HEK293 (cell line): ENCODE measurements around the gene GDAP1L1.

Source experiments
- HOXD13 ChIP-seq: sonication (generic); formaldehyde crosslinking; IDR thresholded peaks from 2 replicates; pipeline ENCODE4 v1.8.0; 2022; ENCODE audit warnings: missing genetic modification reagents, borderline replicate concordance
- KLF10 ChIP-seq: fragments of 450-650 bp; IDR thresholded peaks from 2 replicates; pipeline ENCODE4 v1.5.1; 2018; ENCODE audit warnings: missing biosample characterization, mild to moderate bottlenecking, missing genetic modification characterization
- MEIS1 ChIP-seq: sonication (generic); formaldehyde crosslinking; IDR thresholded peaks from 2 replicates; pipeline ENCODE4 v1.8.1; 2022; ENCODE audit warnings: missing genetic modification reagents, mild to moderate bottlenecking, borderline replicate concordance
- OSR2 ChIP-seq: fragments of 450-650 bp; formaldehyde crosslinking; IDR thresholded peaks from 2 replicates; pipeline ENCODE4 v1.5.1; 2016; ENCODE audit warnings: missing biosample characterization, missing genetic modification characterization
- OVOL3 ChIP-seq: fragments of 450-650 bp; formaldehyde crosslinking; IDR thresholded peaks from 2 replicates; pipeline ENCODE4 v1.5.1; 2016; ENCODE audit warnings: missing biosample characterization, missing genetic modification characterization
- PRDM1 ChIP-seq: fragments of 450-650 bp; formaldehyde crosslinking; IDR thresholded peaks from 2 replicates; pipeline ENCODE4; 2016; ENCODE audit warnings: missing biosample characterization, missing genetic modification characterization
- REPIN1 ChIP-seq: fragments of 450-650 bp; formaldehyde crosslinking; IDR thresholded peaks from 2 replicates; pipeline ENCODE4 v1.5.1; 2017; ENCODE audit warnings: missing biosample characterization, missing genetic modification characterization, low read depth
- ZBTB1 ChIP-seq: fragments of 450-650 bp; formaldehyde crosslinking; IDR thresholded peaks from 2 replicates; pipeline ENCODE4 v1.5.1; 2016; ENCODE audit warnings: missing biosample characterization, missing genetic modification characterization
- ZFP3 ChIP-seq: fragments of 450-650 bp; formaldehyde crosslinking; IDR thresholded peaks from 2 replicates; pipeline ENCODE4 v1.5.1; 2016; ENCODE audit warnings: low read depth, missing biosample characterization, missing genetic modification characterization
- ZNF2 ChIP-seq: fragments of 450-650 bp; formaldehyde crosslinking; IDR thresholded peaks from 2 replicates; pipeline ENCODE4 v1.5.1; 2016; ENCODE audit warnings: missing biosample characterization, missing genetic modification characterization
- ZNF221 ChIP-seq: fragments of 450-650 bp; formaldehyde crosslinking; IDR thresholded peaks from 2 replicates; pipeline ENCODE4 v1.5.1; 2017; ENCODE audit warnings: missing biosample characterization, missing genetic modification characterization, borderline replicate concordance
- ZNF223 ChIP-seq: fragments of 450-650 bp; formaldehyde crosslinking; IDR thresholded peaks from 2 replicates; pipeline ENCODE4 v1.5.1; 2016; ENCODE audit warnings: missing biosample characterization, missing genetic modification characterization
- ZNF24 ChIP-seq: fragments of 450-650 bp; formaldehyde crosslinking; IDR thresholded peaks from 2 replicates; pipeline ENCODE4 v1.5.1; 2016; ENCODE audit warnings: missing biosample characterization, missing genetic modification characterization
- ZNF274 ChIP-seq, 2 experiments: fragments of 200-500 bp in 1 of 2; fragments of 450-650 bp in 1 of 2; sonication (Bioruptor generic) in 1 of 2; formaldehyde crosslinking in 1 of 2; IDR thresholded peaks; 2 replicates each; pipeline versions ENCODE4 v1.5.1 to v1.6.1; 2014 to 2016; ENCODE audit warnings: borderline replicate concordance in 1 of 2, inconsistent platforms in 1 of 2, low read length in 1 of 2, missing biosample characterization in 1 of 2, missing genetic modification characterization in 1 of 2
- ZNF335 ChIP-seq: fragments of 450-650 bp; formaldehyde crosslinking; conservative IDR thresholded peaks from 2 replicates; pipeline ENCODE4 v1.5.1; 2016; ENCODE audit warnings: missing biosample characterization, missing genetic modification characterization
- ZNF350 ChIP-seq: fragments of 450-650 bp; formaldehyde crosslinking; IDR thresholded peaks from 2 replicates; pipeline ENCODE4 v1.5.0; 2017; ENCODE audit warnings: missing biosample characterization, mild to moderate bottlenecking, missing genetic modification characterization
- ZNF473 ChIP-seq: fragments of 450-650 bp; formaldehyde crosslinking; IDR thresholded peaks from 2 replicates; pipeline ENCODE4 v1.5.1; 2017; ENCODE audit warnings: missing biosample characterization, missing genetic modification characterization
- ZNF514 ChIP-seq: fragments of 450-650 bp; formaldehyde crosslinking; IDR thresholded peaks from 2 replicates; pipeline ENCODE4 v1.5.1; 2016; ENCODE audit warnings: missing biosample characterization, missing genetic modification characterization
- ZNF830 ChIP-seq: fragments of 450-650 bp; IDR thresholded peaks from 2 replicates; pipeline ENCODE4 v1.5.0; 2018; ENCODE audit warnings: missing biosample characterization, missing genetic modification characterization, low read depth, mild to moderate bottlenecking, moderate library complexity
- ZXDB ChIP-seq: fragments of 450-650 bp; formaldehyde crosslinking; IDR thresholded peaks from 2 replicates; pipeline ENCODE4 v1.5.1; 2016; ENCODE audit warnings: missing biosample characterization, missing genetic modification characterization
- TF ChIP-seq, protein P1 (sequence below): fragments of 450-650 bp; formaldehyde crosslinking; IDR thresholded peaks from 2 replicates; pipeline ENCODE4 v1.5.1; 2016; ENCODE audit warnings: missing biosample characterization, missing genetic modification characterization, borderline replicate concordance
- TF ChIP-seq, protein P2 (sequence below): fragments of 450-650 bp; formaldehyde crosslinking; IDR thresholded peaks from 2 replicates; pipeline ENCODE4 v1.5.1; 2016; ENCODE audit warnings: missing biosample characterization, missing genetic modification characterization
- TF ChIP-seq, protein P3 (sequence below): fragments of 450-650 bp; formaldehyde crosslinking; IDR thresholded peaks from 2 replicates; pipeline ENCODE4 v1.5.1; 2016; ENCODE audit warnings: missing biosample characterization, missing genetic modification characterization, low read depth
- TF ChIP-seq, protein P4 (sequence below): fragments of 450-650 bp; formaldehyde crosslinking; IDR thresholded peaks from 2 replicates; pipeline ENCODE4 v1.5.0; 2017; ENCODE audit warnings: missing biosample characterization, missing genetic modification characterization, borderline replicate concordance
- TF ChIP-seq, protein P5 (sequence below): fragments of 450-650 bp; formaldehyde crosslinking; IDR thresholded peaks from 2 replicates; pipeline ENCODE4 v1.5.1; 2016; ENCODE audit warnings: missing biosample characterization, missing genetic modification characterization
- TF ChIP-seq, protein P6 (sequence below): fragments of 450-650 bp; formaldehyde crosslinking; IDR thresholded peaks from 2 replicates; pipeline ENCODE4 v1.5.1; 2016; ENCODE audit warnings: missing biosample characterization, missing genetic modification characterization

The GDAP1L1 gene

DNA sequence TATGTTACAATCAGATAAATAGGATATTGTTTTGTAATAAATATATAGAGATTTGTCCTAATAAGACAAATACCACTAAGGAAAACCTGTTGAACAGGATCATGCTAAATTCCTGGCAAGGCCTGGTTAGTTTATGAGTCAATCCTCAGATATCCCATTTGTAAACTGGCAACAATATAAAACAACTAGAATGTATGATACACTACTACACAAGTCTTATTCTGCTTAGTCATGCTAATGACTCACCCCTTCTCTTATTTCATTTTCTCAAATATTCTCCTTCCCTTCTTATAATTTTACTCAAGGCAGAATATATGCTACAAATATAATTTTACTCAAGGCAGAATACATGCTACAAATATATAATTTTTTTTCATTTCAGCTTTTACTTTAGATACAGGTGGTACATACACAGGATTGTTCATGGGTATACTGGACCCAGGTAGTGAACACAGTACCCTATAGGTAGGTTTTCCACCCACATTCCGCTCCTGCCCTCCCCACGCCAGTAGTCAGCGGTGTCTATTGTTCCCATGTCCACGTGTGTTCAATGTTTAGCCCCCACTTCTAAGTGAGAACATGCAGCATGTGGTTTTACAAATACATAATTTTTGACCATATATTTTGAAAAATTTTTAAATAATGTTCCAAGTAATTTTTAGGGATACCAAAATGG, 42.8 kb upstream of the GDAP1L1 start (continued):
- TF ChIP-seq ZXDB (tag by site-specific recombination), result 0 out of 2 replicates have a peak, but pooled peaks have one; percentile 29
- no peak for TF ChIP-seq ZNF473
- no peak for TF ChIP-seq ZNF350 (tag by site-specific recombination)
- TF ChIP-seq KLF10 (tag by site-specific recombination), result peak; percentile 71
- no peak for TF ChIP-seq REPIN1 (tag by site-specific recombination)
- TF ChIP-seq ZNF223 (tag by site-specific recombination), result no peak
- TF ChIP-seq ZFP3 (tag by site-specific recombination), result no peak
- no peak for TF ChIP-seq MEIS1 (CRISPR knock-in tag)
- TF ChIP-seq ZBTB1 (tag by site-specific recombination), result no peak
- TF ChIP-seq PRDM1 (tag by site-specific recombination), result 0 out of 2 replicates have a peak, but pooled peaks have one; percentile 5
- TF ChIP-seq OVOL3, result no peak
- TF ChIP-seq ZNF221 (tag by site-specific recombination), result no peak
- TF ChIP-seq, protein P1, sequence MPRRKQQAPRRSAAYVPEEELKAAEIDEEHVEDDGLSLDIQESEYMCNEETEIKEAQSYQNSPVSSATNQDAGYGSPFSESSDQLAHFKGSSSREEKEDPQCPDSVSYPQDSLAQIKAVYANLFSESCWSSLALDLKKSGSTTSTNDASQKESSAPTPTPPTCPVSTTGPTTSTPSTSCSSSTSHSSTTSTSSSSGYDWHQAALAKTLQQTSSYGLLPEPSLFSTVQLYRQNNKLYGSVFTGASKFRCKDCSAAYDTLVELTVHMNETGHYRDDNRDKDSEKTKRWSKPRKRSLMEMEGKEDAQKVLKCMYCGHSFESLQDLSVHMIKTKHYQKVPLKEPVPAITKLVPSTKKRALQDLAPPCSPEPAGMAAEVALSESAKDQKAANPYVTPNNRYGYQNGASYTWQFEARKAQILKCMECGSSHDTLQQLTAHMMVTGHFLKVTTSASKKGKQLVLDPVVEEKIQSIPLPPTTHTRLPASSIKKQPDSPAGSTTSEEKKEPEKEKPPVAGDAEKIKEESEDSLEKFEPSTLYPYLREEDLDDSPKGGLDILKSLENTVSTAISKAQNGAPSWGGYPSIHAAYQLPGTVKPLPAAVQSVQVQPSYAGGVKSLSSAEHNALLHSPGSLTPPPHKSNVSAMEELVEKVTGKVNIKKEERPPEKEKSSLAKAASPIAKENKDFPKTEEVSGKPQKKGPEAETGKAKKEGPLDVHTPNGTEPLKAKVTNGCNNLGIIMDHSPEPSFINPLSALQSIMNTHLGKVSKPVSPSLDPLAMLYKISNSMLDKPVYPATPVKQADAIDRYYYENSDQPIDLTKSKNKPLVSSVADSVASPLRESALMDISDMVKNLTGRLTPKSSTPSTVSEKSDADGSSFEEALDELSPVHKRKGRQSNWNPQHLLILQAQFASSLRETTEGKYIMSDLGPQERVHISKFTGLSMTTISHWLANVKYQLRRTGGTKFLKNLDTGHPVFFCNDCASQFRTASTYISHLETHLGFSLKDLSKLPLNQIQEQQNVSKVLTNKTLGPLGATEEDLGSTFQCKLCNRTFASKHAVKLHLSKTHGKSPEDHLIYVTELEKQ (tag by site-specific recombination), result no peak
- TF ChIP-seq ZNF335, result no peak; the same call in 1 of the 2 replicates
- TF ChIP-seq OSR2 (tag by site-specific recombination), result no peak
- TF ChIP-seq ZNF514 (tag by site-specific recombination), result no peak
- no peak for TF ChIP-seq ZNF2 (tag by site-specific recombination)
- TF ChIP-seq, protein P2, sequence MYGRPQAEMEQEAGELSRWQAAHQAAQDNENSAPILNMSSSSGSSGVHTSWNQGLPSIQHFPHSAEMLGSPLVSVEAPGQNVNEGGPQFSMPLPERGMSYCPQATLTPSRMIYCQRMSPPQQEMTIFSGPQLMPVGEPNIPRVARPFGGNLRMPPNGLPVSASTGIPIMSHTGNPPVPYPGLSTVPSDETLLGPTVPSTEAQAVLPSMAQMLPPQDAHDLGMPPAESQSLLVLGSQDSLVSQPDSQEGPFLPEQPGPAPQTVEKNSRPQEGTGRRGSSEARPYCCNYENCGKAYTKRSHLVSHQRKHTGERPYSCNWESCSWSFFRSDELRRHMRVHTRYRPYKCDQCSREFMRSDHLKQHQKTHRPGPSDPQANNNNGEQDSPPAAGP (tag by site-specific recombination), result no peak
- no peak for TF ChIP-seq HOXD13
- TF ChIP-seq ZNF24 (tag by site-specific recombination), result peak; percentile 80
- TF ChIP-seq, protein P3, sequence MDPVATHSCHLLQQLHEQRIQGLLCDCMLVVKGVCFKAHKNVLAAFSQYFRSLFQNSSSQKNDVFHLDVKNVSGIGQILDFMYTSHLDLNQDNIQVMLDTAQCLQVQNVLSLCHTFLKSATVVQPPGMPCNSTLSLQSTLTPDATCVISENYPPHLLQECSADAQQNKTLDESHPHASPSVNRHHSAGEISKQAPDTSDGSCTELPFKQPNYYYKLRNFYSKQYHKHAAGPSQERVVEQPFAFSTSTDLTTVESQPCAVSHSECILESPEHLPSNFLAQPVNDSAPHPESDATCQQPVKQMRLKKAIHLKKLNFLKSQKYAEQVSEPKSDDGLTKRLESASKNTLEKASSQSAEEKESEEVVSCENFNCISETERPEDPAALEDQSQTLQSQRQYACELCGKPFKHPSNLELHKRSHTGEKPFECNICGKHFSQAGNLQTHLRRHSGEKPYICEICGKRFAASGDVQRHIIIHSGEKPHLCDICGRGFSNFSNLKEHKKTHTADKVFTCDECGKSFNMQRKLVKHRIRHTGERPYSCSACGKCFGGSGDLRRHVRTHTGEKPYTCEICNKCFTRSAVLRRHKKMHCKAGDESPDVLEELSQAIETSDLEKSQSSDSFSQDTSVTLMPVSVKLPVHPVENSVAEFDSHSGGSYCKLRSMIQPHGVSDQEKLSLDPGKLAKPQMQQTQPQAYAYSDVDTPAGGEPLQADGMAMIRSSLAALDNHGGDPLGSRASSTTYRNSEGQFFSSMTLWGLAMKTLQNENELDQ (tag by site-specific recombination), result no peak
- TF ChIP-seq, protein P4, sequence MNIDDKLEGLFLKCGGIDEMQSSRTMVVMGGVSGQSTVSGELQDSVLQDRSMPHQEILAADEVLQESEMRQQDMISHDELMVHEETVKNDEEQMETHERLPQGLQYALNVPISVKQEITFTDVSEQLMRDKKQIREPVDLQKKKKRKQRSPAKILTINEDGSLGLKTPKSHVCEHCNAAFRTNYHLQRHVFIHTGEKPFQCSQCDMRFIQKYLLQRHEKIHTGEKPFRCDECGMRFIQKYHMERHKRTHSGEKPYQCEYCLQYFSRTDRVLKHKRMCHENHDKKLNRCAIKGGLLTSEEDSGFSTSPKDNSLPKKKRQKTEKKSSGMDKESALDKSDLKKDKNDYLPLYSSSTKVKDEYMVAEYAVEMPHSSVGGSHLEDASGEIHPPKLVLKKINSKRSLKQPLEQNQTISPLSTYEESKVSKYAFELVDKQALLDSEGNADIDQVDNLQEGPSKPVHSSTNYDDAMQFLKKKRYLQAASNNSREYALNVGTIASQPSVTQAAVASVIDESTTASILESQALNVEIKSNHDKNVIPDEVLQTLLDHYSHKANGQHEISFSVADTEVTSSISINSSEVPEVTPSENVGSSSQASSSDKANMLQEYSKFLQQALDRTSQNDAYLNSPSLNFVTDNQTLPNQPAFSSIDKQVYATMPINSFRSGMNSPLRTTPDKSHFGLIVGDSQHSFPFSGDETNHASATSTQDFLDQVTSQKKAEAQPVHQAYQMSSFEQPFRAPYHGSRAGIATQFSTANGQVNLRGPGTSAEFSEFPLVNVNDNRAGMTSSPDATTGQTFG, result no peak
- TF ChIP-seq, protein P5, sequence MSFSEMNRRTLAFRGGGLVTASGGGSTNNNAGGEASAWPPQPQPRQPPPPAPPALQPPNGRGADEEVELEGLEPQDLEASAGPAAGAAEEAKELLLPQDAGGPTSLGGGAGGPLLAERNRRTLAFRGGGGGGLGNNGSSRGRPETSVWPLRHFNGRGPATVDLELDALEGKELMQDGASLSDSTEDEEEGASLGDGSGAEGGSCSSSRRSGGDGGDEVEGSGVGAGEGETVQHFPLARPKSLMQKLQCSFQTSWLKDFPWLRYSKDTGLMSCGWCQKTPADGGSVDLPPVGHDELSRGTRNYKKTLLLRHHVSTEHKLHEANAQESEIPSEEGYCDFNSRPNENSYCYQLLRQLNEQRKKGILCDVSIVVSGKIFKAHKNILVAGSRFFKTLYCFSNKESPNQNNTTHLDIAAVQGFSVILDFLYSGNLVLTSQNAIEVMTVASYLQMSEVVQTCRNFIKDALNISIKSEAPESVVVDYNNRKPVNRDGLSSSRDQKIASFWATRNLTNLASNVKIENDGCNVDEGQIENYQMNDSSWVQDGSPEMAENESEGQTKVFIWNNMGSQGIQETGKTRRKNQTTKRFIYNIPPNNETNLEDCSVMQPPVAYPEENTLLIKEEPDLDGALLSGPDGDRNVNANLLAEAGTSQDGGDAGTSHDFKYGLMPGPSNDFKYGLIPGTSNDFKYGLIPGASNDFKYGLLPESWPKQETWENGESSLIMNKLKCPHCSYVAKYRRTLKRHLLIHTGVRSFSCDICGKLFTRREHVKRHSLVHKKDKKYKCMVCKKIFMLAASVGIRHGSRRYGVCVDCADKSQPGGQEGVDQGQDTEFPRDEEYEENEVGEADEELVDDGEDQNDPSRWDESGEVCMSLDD (tag by site-specific recombination), result no peak
- TF ChIP-seq ZNF274 (IDR thresholded peaks at IDR 0.05; ENCODE audit: low read length), result no peak
- TF ChIP-seq ZNF274 (tag by site-specific recombination; IDR thresholded peaks at IDR 0.05; ENCODE audit: borderline replicate concordance), result no peak
- TF ChIP-seq ZNF830 (tag by site-specific recombination), result no peak
- TF ChIP-seq, protein P6, sequence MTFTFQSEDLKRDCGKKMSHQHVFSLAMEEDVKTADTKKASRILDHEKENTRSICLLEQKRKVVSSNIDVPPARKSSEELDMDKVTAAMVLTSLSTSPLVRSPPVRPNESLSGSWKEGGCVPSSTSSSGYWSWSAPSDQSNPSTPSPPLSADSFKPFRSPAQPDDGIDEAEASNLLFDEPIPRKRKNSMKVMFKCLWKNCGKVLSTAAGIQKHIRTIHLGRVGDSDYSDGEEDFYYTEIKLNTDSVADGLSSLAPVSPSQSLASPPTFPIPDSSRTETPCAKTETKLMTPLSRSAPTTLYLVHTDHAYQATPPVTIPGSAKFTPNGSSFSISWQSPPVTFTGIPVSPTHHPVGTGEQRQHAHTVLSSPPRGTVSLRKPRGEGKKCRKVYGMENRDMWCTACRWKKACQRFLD, result no peak
